ENCODE measurements around the gene FUBP3. TPM values are rescaled to one million over a fixed set of nuclear protein-coding genes. Genes with fewer than 3 reads are reported as not detected.
A peak's percentile ranks its signal among the peaks of the same experiment; 100 is the strongest.

The FUBP3 gene
- polyA plus RNA-seq, 1 of the 3 experiments (the other 2 are of a cell fraction): 55.1 TPM

- Histone ChIP-seq H3K9me3 (no peaks in the 10 kb centered on the region), H3K27me3 (ENCODE audit: insufficient read depth) (peaks cover 92% of the 10 kb centered on the region), H3K9ac (no peak overlapping the region), H3K4me3 (ENCODE audit: low read depth in 2 of 2, low read length in 1 of 2) (no peak overlapping the region), H3K27ac (ENCODE audit: low read depth in 2 of 2, low read length in 1 of 2) (no peak overlapping the region), H3K79me2 (ENCODE audit: insufficient read depth) (no peaks in the 10 kb centered on the region), H2AFZ (ENCODE audit: low read depth) (no peak overlapping the region), H3F3A (replicated peaks; ENCODE audit: insufficient read depth) (no peaks in the 10 kb centered on the region), H3K9me2 (no peaks in the 10 kb centered on the region), H4K20me1 (ENCODE audit: insufficient read depth) (peaks cover 8% of the 10 kb centered on the region; the same call in 1 of the 2 replicates), H3K36me3 (replicated peaks in 1 of 2; ENCODE audit: control insufficient read depth in 1 of 2, insufficient read depth in 2 of 2, low read length in 1 of 2) (no peaks in the 10 kb centered on the region), H3K4me1 (ENCODE audit: control insufficient read depth in 1 of 2, insufficient read depth in 2 of 2, low read depth in 1 of 2, low read length in 1 of 2) (peaks cover 0 to 3% of the 10 kb centered on the region in 2 experiments; a peak in 1 of 4 replicates), H3K4me2 (no peak overlapping the region)
- DNase-seq: peak; percentile 64
- TF ChIP-seq CHD2 (IDR thresholded peaks at IDR 0.05; ENCODE audit: low read length, partially characterized antibody) (no peak), FOSL2 (IDR thresholded peaks at IDR 0.05; ENCODE audit: borderline replicate concordance, low read depth) (no peak), TAF1 (IDR thresholded peaks at IDR 0.05; ENCODE audit: borderline replicate concordance, low read depth, low read length) (no peak)
- TF ChIP-seq, protein P1, sequence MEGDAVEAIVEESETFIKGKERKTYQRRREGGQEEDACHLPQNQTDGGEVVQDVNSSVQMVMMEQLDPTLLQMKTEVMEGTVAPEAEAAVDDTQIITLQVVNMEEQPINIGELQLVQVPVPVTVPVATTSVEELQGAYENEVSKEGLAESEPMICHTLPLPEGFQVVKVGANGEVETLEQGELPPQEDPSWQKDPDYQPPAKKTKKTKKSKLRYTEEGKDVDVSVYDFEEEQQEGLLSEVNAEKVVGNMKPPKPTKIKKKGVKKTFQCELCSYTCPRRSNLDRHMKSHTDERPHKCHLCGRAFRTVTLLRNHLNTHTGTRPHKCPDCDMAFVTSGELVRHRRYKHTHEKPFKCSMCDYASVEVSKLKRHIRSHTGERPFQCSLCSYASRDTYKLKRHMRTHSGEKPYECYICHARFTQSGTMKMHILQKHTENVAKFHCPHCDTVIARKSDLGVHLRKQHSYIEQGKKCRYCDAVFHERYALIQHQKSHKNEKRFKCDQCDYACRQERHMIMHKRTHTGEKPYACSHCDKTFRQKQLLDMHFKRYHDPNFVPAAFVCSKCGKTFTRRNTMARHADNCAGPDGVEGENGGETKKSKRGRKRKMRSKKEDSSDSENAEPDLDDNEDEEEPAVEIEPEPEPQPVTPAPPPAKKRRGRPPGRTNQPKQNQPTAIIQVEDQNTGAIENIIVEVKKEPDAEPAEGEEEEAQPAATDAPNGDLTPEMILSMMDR (IDR thresholded peaks at IDR 0.05): no peak
- ChIA-PET POLR2A (no interaction called here), CTCF (interaction anchor here (0.7 to 2.0 kb wide), 7 partner anchors 10 to 209 kb away, joined by 3 to 13 read pairs (median 3); no protein-coding TSS in a partner anchor)
- 18% methylated on average over 10 of the region's 15 CpGs for WGBS (ENCODE audit: low lambda C conversion rate)
Measured at GRCh38 chr9:130662970-130663257, 83.5 kb downstream of the FUBP3 start.

DNA sequence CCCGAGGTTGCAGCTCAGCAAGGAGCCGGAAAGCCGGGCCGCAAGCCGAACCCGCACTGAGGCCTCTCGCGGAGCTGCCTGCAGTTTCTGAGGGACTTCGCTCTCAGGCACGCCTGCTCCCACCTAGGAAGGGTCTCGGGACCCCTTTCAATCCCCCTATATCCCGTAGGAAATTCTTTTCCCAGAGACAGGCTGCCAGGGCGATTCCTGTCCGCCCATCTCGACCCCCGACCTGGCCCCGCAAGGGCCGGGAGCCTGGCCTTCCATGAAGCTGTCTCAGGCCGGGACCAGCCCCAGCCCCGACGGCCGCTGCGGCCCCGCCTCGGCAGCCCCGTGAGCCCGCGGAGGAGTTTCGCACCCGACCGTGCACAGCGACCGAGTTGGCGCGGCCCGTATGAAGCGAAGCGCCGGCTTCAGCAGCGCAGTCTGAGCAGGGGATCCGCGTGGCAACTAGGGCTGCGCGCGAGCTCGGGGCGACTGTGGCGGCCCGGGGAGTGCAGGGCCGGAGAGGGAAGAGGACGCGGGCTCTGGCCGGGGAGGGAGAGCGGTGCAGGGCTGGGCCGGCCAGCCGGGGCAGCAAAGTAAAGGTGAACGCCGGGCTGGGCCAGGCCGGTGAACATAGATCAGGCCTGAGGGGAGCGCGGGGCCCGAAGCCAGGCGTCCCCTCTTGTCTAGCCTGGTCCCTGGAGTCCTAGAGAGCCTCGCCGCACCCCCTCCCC is 84.0 kb downstream of the FUBP3 start:
- Histone ChIP-seq H3K4me3 (ENCODE audit: low read depth in 2 of 2, low read length in 1 of 2) (no peak overlapping the region), H4K20me1 (ENCODE audit: insufficient read depth) (peaks cover 8% of the 10 kb centered on the region; the same call in 1 of the 2 replicates), H2AFZ (ENCODE audit: low read depth) (no peak overlapping the region), H3K36me3 (replicated peaks in 1 of 2; ENCODE audit: control insufficient read depth in 1 of 2, insufficient read depth in 2 of 2, low read length in 1 of 2) (no peaks in the 10 kb centered on the region), H3K9me3 (no peaks in the 10 kb centered on the region), H3K9me2 (no peaks in the 10 kb centered on the region), H3K27me3 (ENCODE audit: insufficient read depth) (peaks cover 87% of the 10 kb centered on the region), H3K27ac (ENCODE audit: low read depth in 2 of 2, low read length in 1 of 2) (no peak overlapping the region), H3K9ac (no peak overlapping the region), H3K4me1 (ENCODE audit: control insufficient read depth in 1 of 2, insufficient read depth in 2 of 2, low read depth in 1 of 2, low read length in 1 of 2) (peaks cover 0 to 3% of the 10 kb centered on the region in 2 experiments; a peak in 1 of 4 replicates), H3K79me2 (ENCODE audit: insufficient read depth) (no peaks in the 10 kb centered on the region), H3K4me2 (no peak overlapping the region), H3F3A (replicated peaks; ENCODE audit: insufficient read depth) (no peaks in the 10 kb centered on the region)
- CTCF ChIA-PET: interaction anchor here (1.0 to 2.0 kb wide), 4 partner anchors 19 to 210 kb away, joined by 3 to 13 read pairs (median 8); no protein-coding TSS in a partner anchor
- peak; percentile 68 for DNase-seq
- TF ChIP-seq EZH2phosphoT487 (IDR thresholded peaks at IDR 0.05; ENCODE audit: borderline replicate concordance, low read depth): peak; percentile 92
- no peak for TF ChIP-seq CHD2 (IDR thresholded peaks at IDR 0.05; ENCODE audit: low read length, partially characterized antibody)
- POLR2A ChIA-PET: no interaction called here
- 11% methylated on average over 35 of the region's 65 CpGs for whole genome bisulfite sequencing (ENCODE audit: low lambda C conversion rate)

DNA sequence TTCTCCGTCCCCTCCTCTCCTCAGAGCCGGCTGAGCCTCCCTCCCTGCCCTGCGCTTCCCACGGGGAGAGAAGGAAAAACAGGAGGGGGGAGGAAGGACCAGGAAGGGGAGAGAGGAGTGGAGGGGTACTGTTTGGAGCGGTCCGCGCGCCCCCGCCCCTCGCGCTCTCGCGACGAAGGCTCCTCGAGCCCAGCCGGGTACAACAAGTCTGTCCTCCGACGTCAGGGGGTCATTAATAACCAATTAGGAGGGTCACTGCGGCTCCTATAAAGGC is 84.5 kb downstream of the FUBP3 start:
- H3F3A ChIP-seq (replicated peaks; ENCODE audit: insufficient read depth): no peaks in the 10 kb centered on the region
- H3K36me3 ChIP-seq (replicated peaks in 1 of 2; ENCODE audit: control insufficient read depth in 1 of 2, insufficient read depth in 2 of 2, low read length in 1 of 2): no peaks in the 10 kb centered on the region
- whole genome bisulfite sequencing (ENCODE audit: low lambda C conversion rate): 2% methylated on average over 17 of the region's 19 CpGs
- POLR2A ChIA-PET: no interaction called here
- no peaks in the 10 kb centered on the region for H3K9me3 ChIP-seq
- TF ChIP-seq FOSL2 (IDR thresholded peaks at IDR 0.05; ENCODE audit: borderline replicate concordance, low read depth): no peak
- TF ChIP-seq YY1 (IDR thresholded peaks at IDR 0.05; ENCODE audit: low read depth): no peak
- TF ChIP-seq RAD21 (IDR thresholded peaks at IDR 0.05; ENCODE audit: low read length): no peak
- TF ChIP-seq, protein P2, sequence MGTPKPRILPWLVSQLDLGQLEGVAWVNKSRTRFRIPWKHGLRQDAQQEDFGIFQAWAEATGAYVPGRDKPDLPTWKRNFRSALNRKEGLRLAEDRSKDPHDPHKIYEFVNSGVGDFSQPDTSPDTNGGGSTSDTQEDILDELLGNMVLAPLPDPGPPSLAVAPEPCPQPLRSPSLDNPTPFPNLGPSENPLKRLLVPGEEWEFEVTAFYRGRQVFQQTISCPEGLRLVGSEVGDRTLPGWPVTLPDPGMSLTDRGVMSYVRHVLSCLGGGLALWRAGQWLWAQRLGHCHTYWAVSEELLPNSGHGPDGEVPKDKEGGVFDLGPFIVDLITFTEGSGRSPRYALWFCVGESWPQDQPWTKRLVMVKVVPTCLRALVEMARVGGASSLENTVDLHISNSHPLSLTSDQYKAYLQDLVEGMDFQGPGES (IDR thresholded peaks at IDR 0.05; ENCODE audit: low read depth, low read length): no peak
- no peak for TF ChIP-seq ZBTB33 (IDR thresholded peaks at IDR 0.05; ENCODE audit: borderline replicate concordance, low read depth)
- TF ChIP-seq MEF2A (IDR thresholded peaks at IDR 0.05; ENCODE audit: borderline replicate concordance, low read depth): no peak
- TF ChIP-seq TCF12 (IDR thresholded peaks at IDR 0.05): no peak
- no peak for TF ChIP-seq GABPA (IDR thresholded peaks at IDR 0.05; ENCODE audit: low read depth)
- TF ChIP-seq POLR2AphosphoS5 (IDR thresholded peaks at IDR 0.05; ENCODE audit: low read depth, low read length): no peak
- no peak for TF ChIP-seq NFIC (IDR thresholded peaks at IDR 0.05; ENCODE audit: borderline replicate concordance)
- no peak for TF ChIP-seq RXRA (IDR thresholded peaks at IDR 0.05; ENCODE audit: borderline replicate concordance, low read depth)
- TF ChIP-seq FOXM1 (IDR thresholded peaks at IDR 0.05; ENCODE audit: low read depth): no peak
- TF ChIP-seq CHD2 (IDR thresholded peaks at IDR 0.05; ENCODE audit: low read length, partially characterized antibody): no peak
- TF ChIP-seq SIN3A (IDR thresholded peaks at IDR 0.05; ENCODE audit: borderline replicate concordance, low read depth, low read length): no peak
- CTCF ChIA-PET: interaction anchor here (1.2 to 2.0 kb wide), 3 partner anchors 19 to 203 kb away, joined by 5 to 13 read pairs (median 6); no protein-coding TSS in a partner anchor
- H3K4me1 ChIP-seq (ENCODE audit: control insufficient read depth in 1 of 2, insufficient read depth in 2 of 2, low read depth in 1 of 2, low read length in 1 of 2): peaks cover 0 to 3% of the 10 kb centered on the region in 2 experiments; a peak in 1 of 4 replicates
- peaks cover 8% of the 10 kb centered on the region; the same call in 1 of the 2 replicates for H4K20me1 ChIP-seq (ENCODE audit: insufficient read depth)
- no peak overlapping the region for H2AFZ ChIP-seq (ENCODE audit: low read depth)
- H3K27ac ChIP-seq (ENCODE audit: low read depth in 2 of 2, low read length in 1 of 2): no peak overlapping the region
- H3K9me2 ChIP-seq: no peaks in the 10 kb centered on the region
- peaks cover 82% of the 10 kb centered on the region for H3K27me3 ChIP-seq (ENCODE audit: insufficient read depth)
- no peak overlapping the region for H3K4me2 ChIP-seq
- DNase-seq: no peak
- no peaks in the 10 kb centered on the region for H3K79me2 ChIP-seq (ENCODE audit: insufficient read depth)
- no peak overlapping the region for H3K4me3 ChIP-seq (ENCODE audit: low read depth in 2 of 2, low read length in 1 of 2)
- H3K9ac ChIP-seq: no peak overlapping the region
